Adrenal gland (tissue), 5 donors: ENCODE results near the gene TNKS2.

Experiments used
- CTCF ChIP-seq, 6 experiments: fragments of 450-650 bp in 4 of 6; fragments of 200-600 bp in 2 of 6; sonication (generic) in 1 of 6; IDR thresholded peaks; 1 replicate in 5 of 6; 2 replicates in 1 of 6; pipeline versions ENCODE4 v1.5.1 to v1.8.0; 2016 to 2021; ENCODE audit warnings: antibody characterized with exemption in 6 of 6, mild to moderate bottlenecking in 2 of 6, moderate library complexity in 1 of 6
- POLR2A ChIP-seq, 2 donors: fragments of 450-650 bp; IDR thresholded peaks; one replicate each; pipeline ENCODE4 v1.6.1; 2017; ENCODE audit warnings: antibody characterized with exemption in 2 of 2, mild to moderate bottlenecking in 2 of 2, moderate library complexity in 1 of 2
- donor health status: DM: no; HTN: no; CAD: no.

DNA sequence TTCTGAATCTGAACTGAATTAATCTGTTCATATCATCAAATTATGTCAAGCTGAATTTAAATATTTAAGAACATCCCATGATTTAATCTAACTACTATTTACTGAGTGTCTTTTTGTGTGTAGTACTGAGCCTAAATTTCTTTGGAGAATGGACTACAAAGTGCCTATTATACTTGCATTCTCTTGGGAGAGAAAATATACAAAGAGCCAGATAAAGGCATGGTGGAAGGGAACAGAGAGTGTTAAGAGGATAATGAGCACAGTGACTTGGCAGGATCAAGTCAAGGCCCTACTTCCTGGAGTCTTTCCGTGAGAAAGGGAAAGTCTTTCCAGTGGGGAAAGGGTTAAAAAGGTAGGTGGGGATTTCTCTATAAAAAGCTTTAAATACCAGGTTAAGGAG lies 15.0 kb downstream of the TNKS2 start:
- TF ChIP-seq CTCF (IDR thresholded peaks at IDR 0.05), result no peak
- TF ChIP-seq POLR2A (IDR thresholded peaks at IDR 0.05), result no peak
